ENCODE measurements around the gene SAMD4B. TPM values are rescaled to one million over a fixed set of nuclear protein-coding genes. Genes with fewer than 3 reads are reported as not detected.

SAMD4B gene
- total and polyA plus RNA-seq, 2 of the 8 experiments (the other 6 are each of a cell fraction or from before 2014, with no cell fraction given): 137 to 158 TPM

GRCh38 chr19:39405958-39406655 lies 63.9 kb downstream of the SAMD4B start (continued):
- TF ChIP-seq EZH2 (IDR thresholded peaks at IDR 0.05; ENCODE audit: low read depth, low read length, severe bottlenecking): no peak
- TF ChIP-seq CBX5 (IDR thresholded peaks at IDR 0.05; ENCODE audit: low read depth, low read length): no peak
- TF ChIP-seq SIN3A (conservative IDR thresholded peaks at IDR 0.05 in 1 of 2, IDR thresholded peaks at IDR 0.05 in 1 of 2; ENCODE audit: low read depth in 1 of 2, low read length in 2 of 2): 0 out of 4 replicates have a peak, but pooled peaks of 1 of the 2 experiments have one; percentile 71
- no peak for TF ChIP-seq NRF1 (IDR thresholded peaks at IDR 0.05; ENCODE audit: low read depth, low read length)
- TF ChIP-seq HDAC2 (IDR thresholded peaks at IDR 0.05; ENCODE audit: borderline replicate concordance in 1 of 2, low read depth in 2 of 2, low read length in 2 of 2): 0 out of 4 replicates have a peak, but pooled peaks of 1 of the 2 experiments have one; percentile 22

Data from H1 (cell line).